Stomach smooth muscle (tissue), 2 donors: ENCODE measurements around the gene METRN.
A peak's percentile ranks its signal among the peaks of the same experiment; 100 is the strongest.
"Not testable (repeated sequence)": the region's sequence is repeated elsewhere in the genome, so short reads cannot be mapped to it uniquely, and the experiment has no call there.

ENCODE experiments used
- H3K27ac ChIP-seq: one replicate; pipeline ENCODE4 v1.7.0; 2013; ENCODE audit warnings: mild to moderate bottlenecking, low read length, inconsistent platforms
- H3K27me3 ChIP-seq, 2 donors: one replicate each; pipeline ENCODE4 v1.7.0; 2013; ENCODE audit warnings: low read length in 2 of 2; ENCODE audit not compliant: insufficient read depth in 2 of 2, control insufficient read depth in 1 of 2
- H3K36me3 ChIP-seq, 2 donors: one replicate each; pipeline ENCODE4 v1.7.0; 2013; ENCODE audit warnings: low read length in 2 of 2; ENCODE audit not compliant: control insufficient read depth in 2 of 2, insufficient read depth in 2 of 2
- H3K4me1 ChIP-seq: one replicate; pipeline ENCODE4 v1.7.0; 2013; ENCODE audit warnings: low read length; ENCODE audit not compliant: control insufficient read depth, insufficient read depth
- H3K4me3 ChIP-seq, 2 donors: one replicate each; pipeline ENCODE4 v1.7.0; 2013; ENCODE audit warnings: low read length in 2 of 2
- H3K9ac ChIP-seq, 2 donors: one replicate each; pipeline ENCODE4 v1.7.0; 2013; ENCODE audit warnings: low read length in 2 of 2, mild to moderate bottlenecking in 1 of 2
- H3K9me3 ChIP-seq, 2 donors: one replicate each; pipeline ENCODE4 v1.7.0; 2013; ENCODE audit warnings: low read length in 2 of 2; ENCODE audit not compliant: control insufficient read depth in 2 of 2
- donor health status: healthy.
- donor health status: Pancreatic carcinoma.

Gene METRN

DNA sequence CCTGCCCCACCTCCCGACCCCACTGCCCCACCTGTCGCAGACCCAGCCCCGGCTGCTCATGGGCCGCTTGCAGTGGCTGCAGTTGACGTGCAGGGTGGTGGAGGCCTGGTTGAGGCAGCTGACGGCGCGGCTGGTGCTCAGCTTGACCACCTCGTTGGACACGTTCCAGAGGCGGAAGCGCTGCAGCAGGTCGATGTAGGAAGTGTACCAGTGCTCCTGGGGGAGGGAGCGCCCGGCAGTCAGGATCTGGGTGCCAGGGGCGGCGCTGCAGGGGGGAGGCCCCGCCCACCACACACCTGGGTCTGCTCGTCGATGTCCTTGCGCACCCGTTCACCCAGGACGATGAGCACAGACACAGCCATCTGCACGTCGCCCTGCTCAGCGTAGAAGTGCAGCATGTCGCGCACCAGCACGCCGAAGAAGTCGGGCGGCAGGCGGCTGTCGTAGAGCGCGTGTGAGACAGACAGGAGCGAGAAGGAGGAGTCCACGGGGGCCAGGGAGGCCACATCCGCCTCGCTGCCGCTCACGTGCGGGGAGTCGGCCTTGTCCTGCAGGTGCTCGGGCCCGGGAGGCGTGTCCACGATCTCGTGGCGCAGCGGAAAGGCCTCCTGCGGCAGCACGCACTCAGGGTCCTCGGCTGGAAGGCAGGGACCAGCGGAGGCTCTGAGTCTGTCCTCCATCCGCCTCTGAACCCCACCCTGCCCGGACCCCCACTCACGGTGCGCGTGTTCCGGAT, 29.8 kb upstream of the METRN start:
- H3K9me3 ChIP-seq: no peaks in the 10 kb centered on the region
- H3K27me3 ChIP-seq: no peaks in the 10 kb centered on the region
- H3K9ac ChIP-seq: no peak overlapping the region
- H3K4me1 ChIP-seq: peaks cover 61% of the 10 kb centered on the region
- no peak overlapping the region for H3K27ac ChIP-seq
- peak overlapping the region in 1 of 2 donors; percentile 40 for H3K4me3 ChIP-seq
- H3K36me3 ChIP-seq: peaks cover 12 to 17% of the 10 kb centered on the region in 2 donors

DNA sequence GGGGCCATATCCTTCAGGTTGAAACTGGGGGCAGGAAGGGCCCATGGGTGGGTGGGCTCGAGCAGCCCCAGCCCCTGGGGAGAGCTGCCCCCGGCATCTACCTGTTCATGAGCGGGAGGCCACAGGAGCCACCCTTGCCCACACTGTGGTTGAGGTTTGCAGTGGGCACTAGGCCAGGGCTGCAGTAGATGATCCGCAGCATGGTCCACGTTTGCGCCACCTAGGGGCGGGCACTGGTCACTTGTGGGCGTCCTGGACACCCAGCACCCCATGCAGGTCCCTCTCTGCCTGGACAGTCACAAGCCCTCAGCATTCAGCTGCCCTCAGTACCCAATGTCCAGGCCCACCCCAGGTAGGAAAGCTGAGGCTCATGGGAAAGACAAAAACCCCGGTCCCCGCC, 29.0 kb upstream of the METRN start:
- no peak overlapping the region for H3K27ac ChIP-seq
- peaks cover 12 to 17% of the 10 kb centered on the region in 2 donors for H3K36me3 ChIP-seq
- no peaks in the 10 kb centered on the region for H3K27me3 ChIP-seq
- peaks cover 57% of the 10 kb centered on the region for H3K4me1 ChIP-seq
- H3K9ac ChIP-seq: no peak overlapping the region
- no peak overlapping the region for H3K4me3 ChIP-seq
- no peaks in the 10 kb centered on the region for H3K9me3 ChIP-seq

DNA sequence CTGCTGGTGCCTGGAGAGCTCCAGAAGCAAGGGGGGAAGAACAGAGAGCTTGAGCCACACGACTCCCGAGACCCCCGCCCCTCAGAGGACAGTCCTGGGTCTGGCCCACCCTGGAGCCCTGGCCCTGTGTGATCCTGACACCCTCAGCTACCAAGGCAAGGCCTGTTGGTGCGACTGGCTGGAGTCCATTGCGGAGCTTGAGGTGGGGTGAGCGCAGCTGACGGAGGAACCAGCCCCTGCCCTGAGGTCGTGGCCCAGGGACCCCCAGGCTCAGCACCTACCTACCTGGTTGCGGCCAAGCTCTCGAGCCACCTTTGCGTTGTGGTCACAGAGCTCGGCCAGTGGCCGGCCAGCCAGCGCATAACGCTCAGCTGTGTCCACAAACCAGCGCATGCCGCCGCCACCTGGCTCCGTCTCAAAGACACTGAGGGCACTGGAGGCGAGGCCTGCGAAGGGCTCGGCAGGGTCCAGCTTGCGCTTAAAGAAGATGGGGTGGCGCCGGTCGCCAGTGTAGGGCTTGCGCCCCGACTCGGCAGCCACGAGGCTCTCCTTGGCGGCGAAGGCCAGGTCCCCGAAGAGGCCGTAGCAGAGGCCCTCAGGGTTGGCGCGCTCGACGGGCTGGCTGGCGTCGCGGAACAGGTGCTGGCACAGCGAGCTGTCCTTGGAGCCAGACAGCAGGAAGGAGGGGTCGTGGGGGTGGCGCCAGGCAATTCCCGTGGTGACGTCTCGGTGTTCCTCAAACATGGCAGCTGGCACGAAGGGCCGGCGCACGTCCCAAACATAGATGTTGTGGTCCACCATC, 28.3 kb upstream of the METRN start:
- no peak overlapping the region for H3K27ac ChIP-seq
- H3K4me1 ChIP-seq: peaks cover 50% of the 10 kb centered on the region

DNA sequence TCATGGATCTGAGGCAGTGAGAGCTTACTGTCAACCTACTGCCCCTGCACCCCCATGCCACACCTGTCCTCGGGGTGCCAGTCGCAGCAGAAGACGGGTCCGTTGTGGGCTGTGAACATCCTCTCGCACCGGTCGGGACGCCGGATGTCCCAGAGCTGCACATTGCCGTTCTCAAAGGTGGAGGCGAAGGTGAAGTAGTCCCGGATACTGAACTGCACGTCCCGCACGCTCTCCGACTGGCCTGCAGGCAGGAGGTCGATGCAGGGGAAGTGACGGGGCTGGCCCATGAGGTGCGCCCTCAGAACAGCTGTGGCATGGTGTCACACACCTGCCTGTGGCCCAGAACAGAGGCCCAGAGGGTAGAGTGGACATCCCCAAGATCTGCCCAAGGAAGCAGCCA, 27.4 kb upstream of the METRN start:
- H3K4me3 ChIP-seq: no peak overlapping the region
- H3K9ac ChIP-seq: no peak overlapping the region
- no peak overlapping the region for H3K27ac ChIP-seq
- peaks cover 2 to 6% of the 10 kb centered on the region in 2 donors for H3K36me3 ChIP-seq
- H3K4me1 ChIP-seq: peaks cover 42% of the 10 kb centered on the region
- no peaks in the 10 kb centered on the region for H3K27me3 ChIP-seq
- H3K9me3 ChIP-seq: no peaks in the 10 kb centered on the region

More for the DNA sequence above, 28.3 kb upstream of the METRN start:
- Histone ChIP-seq H3K9ac (no peak overlapping the region), H3K9me3 (no peaks in the 10 kb centered on the region), H3K27me3 (no peaks in the 10 kb centered on the region), H3K4me3 (no peak overlapping the region), H3K36me3 (peaks cover 10 to 14% of the 10 kb centered on the region in 2 donors)

DNA sequence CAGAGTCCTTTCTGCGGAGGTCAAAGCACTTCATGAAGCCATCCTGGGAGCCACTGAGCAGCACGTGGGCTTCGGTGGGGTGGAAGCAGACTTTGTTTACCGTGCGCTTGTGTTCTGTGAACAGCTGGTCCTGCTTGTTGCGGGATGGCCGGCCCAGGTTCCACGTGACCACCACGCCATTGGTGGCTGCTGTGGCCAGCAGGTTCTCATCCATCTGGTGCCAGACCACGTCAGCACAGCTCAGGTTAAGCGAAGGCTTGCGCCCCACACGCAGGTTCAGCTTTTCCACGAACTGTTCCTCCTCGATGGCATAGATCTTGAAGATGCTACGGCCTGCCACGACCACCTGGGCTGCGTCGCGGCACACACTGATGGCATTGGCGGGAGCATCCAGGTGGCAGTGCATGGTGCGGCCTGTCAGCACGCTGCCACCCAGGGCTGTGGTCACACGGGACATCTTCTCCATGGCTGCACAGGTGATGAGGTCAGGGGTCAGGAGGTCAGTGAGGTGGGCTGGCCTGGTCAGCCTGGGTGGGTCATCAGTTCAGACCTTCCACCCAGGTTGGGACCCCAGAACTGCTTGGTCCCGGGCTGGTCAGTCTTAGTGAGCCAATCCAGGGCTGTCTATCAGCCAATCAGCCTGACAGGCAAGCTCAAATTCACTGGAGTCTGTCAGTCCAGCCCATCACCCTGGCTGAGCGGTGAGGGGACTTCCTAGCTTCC, 25.6 kb upstream of the METRN start:
- peaks cover 2 to 18% of the 10 kb centered on the region in 2 donors for H3K27me3 ChIP-seq
- H3K27ac ChIP-seq: peak overlapping the region; percentile 66
- H3K9me3 ChIP-seq: no peaks in the 10 kb centered on the region
- no peaks in the 10 kb centered on the region for H3K36me3 ChIP-seq
- peaks cover 34% of the 10 kb centered on the region for H3K4me1 ChIP-seq
- H3K4me3 ChIP-seq: peak overlapping the region; percentile 61 to 92
- H3K9ac ChIP-seq: peak overlapping the region; percentile 73 to 94

DNA sequence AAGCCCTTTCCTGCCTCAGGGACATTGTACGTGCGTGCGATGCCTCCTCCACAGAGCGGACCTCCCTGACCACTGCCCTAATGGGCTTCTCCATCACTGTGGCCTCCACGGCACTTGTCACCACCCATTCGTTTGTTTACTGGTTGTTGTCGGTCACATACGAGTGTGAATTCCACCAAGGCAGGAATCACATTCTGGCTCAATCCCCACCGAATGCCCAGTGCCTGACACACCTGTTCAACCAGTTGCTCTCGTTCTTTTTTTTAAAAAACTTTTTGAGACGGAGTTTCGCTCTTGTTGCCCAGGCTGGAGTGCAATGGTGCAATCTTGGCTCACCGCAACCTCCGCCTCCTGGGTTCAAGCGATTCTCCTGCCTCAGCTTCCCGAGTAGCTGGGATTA, 23.7 kb upstream of the METRN start:
- H3K36me3 ChIP-seq, H3K9me3 ChIP-seq, H3K9ac ChIP-seq, H3K4me3 ChIP-seq, H3K27ac ChIP-seq: not testable (repeated sequence)
- Histone ChIP-seq H3K4me1 (peaks cover 34% of the 10 kb centered on the region), H3K27me3 (peaks cover 14 to 35% of the 10 kb centered on the region in 2 donors)

DNA sequence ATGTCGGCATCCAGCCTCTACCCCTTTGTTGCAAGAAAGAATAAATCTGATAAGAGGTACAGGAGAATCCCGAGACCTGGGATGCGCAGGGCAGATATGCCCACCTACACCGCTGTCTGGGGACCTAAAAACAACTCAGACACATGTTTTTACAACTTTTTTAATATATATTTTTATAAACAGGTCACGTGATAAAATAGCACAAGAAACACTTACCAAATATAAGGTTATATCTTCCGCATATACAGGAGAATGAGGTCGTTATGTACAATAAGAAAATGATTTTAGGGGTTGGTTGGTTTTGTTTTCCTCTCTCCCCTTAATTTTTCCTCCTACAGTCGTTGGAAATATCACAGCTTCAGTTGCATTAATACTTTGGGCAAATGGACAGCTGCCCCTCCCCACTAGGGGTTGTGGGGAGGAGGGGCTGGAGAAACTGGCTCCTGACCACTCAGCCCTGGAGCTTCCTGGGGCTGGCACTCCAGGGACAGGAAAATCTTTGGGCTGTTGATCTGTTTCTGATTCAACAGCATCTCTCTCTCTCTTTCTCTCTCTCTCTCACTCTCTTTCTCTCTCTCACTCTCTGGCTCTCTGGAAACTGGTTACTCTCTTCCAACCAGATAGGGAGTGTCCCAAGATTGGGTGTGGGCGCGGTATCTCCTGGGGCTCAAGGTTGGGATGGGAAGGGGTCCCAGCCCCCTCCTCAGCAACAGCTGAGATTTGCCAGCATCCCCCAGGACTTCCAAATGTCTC, 22.4 kb upstream of the METRN start:
- H3K9ac ChIP-seq: no peak overlapping the region
- no peaks in the 10 kb centered on the region for H3K36me3 ChIP-seq
- H3K4me1 ChIP-seq: peaks cover 34% of the 10 kb centered on the region
- H3K27ac ChIP-seq: no peak overlapping the region
- peaks cover 19 to 38% of the 10 kb centered on the region in 2 donors for H3K27me3 ChIP-seq
- no peaks in the 10 kb centered on the region for H3K9me3 ChIP-seq
- H3K4me3 ChIP-seq: no peak overlapping the region

DNA sequence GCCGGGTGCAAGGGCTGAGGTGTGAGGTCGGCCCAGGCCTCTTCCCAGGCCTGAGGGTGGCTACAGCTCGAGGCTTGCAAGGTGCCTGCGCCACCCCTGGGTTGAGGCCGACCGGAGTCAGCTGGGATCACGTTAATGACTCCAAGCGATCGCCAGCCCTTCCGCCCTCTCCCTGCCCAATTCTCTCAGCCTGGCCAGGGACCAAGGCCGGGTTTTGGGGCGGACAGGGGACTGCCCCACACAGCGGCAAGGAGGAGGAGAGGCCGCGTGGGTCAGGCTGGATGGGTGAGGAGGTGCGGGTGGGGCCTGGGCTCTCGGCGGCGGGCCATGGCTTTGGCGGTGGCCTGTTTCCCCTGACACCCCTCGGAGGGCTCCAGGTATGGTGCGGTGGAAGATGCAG, 21.6 kb upstream of the METRN start:
- peaks cover 22 to 38% of the 10 kb centered on the region in 2 donors for H3K27me3 ChIP-seq
- H3K4me3 ChIP-seq: no peak overlapping the region
- no peak overlapping the region for H3K9ac ChIP-seq
- no peaks in the 10 kb centered on the region for H3K36me3 ChIP-seq
- no peaks in the 10 kb centered on the region for H3K9me3 ChIP-seq
- peaks cover 34% of the 10 kb centered on the region for H3K4me1 ChIP-seq
- no peak overlapping the region for H3K27ac ChIP-seq

DNA sequence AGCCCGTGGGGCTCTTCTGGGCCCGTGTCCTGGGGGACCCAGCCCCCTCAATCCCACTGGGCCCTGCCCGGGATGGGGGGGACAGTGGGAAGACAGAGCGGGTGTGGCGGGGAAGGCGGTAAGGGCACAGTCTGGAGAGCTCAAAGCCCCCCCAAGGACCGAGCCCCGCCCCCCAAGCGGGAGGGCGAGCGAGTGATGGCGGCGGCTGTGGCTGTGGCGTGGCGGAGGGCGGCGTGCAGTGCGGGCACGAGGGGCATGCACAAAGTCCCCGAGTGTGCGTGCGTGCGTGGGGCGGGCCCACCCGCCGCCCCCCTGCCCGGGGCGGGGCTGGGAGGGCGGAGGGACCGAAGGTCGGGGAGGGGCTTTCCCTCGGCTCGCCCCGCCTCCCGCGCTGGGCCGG, 21.2 kb upstream of the METRN start:
- Histone ChIP-seq H3K27me3 (peaks cover 22 to 38% of the 10 kb centered on the region in 2 donors), H3K27ac (no peak overlapping the region), H3K4me1 (peaks cover 31% of the 10 kb centered on the region)

DNA sequence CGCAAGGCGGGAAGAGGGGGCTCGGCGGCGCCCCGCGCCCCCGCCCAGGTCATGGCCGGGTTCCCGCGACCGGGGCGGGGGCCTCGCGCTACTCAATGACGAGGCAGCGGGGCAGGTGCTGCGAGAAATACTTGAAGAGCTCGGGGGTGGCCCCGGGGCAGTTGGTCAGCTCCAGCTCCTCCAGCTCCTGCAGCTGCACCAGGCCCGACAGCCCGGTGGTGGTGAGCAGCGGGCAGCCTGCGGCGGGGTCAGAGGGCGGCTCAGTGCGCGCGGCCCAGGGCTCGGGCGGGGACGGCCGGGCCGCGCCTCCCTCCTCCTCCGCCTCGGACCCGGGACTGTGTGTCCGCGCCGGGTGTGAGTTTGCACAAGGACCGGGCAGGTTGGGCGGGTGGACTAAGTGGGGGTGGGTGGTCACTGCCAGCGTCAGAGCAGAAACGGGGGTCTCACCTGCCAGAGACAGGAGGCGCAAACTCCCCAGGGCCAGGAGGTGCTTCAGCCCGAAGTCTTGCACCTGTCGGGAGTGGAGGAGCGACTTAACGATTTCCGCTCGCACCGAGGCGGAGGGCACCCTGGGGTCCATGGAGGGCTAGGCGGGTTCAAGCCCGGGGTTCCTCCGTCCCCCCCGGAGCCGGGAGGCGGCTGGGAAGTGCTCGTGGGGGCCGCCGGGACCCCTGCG, 20.6 kb upstream of the METRN start:
- Histone ChIP-seq H3K36me3 (no peaks in the 10 kb centered on the region), H3K4me3 (no peak overlapping the region), H3K27me3 (peaks cover 26 to 42% of the 10 kb centered on the region in 2 donors), H3K9me3 (no peaks in the 10 kb centered on the region), H3K9ac (no peak overlapping the region), H3K4me1 (peaks cover 26% of the 10 kb centered on the region), H3K27ac (no peak overlapping the region)

More for the DNA sequence above, 21.2 kb upstream of the METRN start:
- H3K9ac ChIP-seq: no peak overlapping the region
- no peaks in the 10 kb centered on the region for H3K9me3 ChIP-seq
- no peaks in the 10 kb centered on the region for H3K36me3 ChIP-seq
- no peak overlapping the region for H3K4me3 ChIP-seq
